Kidney epithelial cell (primary cell): ENCODE measurements around the gene CHPF2. TPM values are rescaled to one million over a fixed set of nuclear protein-coding genes. Genes with fewer than 3 reads are reported as not detected.

ENCODE experiments used
- DNase-seq: peaks from one replicate; pipeline ENCODE4 v3.0.0-alpha.2; 2010; ENCODE audit warnings: low read depth
- H3K27me3 ChIP-seq: 2 replicates; pipeline ENCODE4 v1.6.0; 2011; ENCODE audit warnings: low read length; ENCODE audit not compliant: control insufficient read depth, insufficient read depth
- H3K36me3 ChIP-seq: 2 replicates; pipeline ENCODE4 v1.5.1; 2011; ENCODE audit warnings: low read length; ENCODE audit not compliant: control insufficient read depth, insufficient read depth
- H3K4me3 ChIP-seq: 2 replicates; pipeline ENCODE4 v1.5.1; 2011; ENCODE audit warnings: low read depth, mild to moderate bottlenecking, control low read depth, low read length
- total RNA-seq: library from RNA; depleted of rRNA; stranded (reverse); fragments of >200 nt; gene quantifications from 2 replicates; pipeline ENCODE4 v1.2.3, GENCODE V29; 2015
- TF ChIP-seq, protein P1 (sequence below): IDR thresholded peaks from 2 replicates; pipeline ENCODE4 v1.5.1; 2011; ENCODE audit warnings: mild to moderate bottlenecking, moderate library complexity, low read length, control low read depth, inconsistent platforms; ENCODE audit not compliant: insufficient read depth, poor library complexity, severe bottlenecking

Gene CHPF2
- total RNA-seq, 1 donor from 2014 or later = 60.0 TPM

- TF ChIP-seq, protein P1, sequence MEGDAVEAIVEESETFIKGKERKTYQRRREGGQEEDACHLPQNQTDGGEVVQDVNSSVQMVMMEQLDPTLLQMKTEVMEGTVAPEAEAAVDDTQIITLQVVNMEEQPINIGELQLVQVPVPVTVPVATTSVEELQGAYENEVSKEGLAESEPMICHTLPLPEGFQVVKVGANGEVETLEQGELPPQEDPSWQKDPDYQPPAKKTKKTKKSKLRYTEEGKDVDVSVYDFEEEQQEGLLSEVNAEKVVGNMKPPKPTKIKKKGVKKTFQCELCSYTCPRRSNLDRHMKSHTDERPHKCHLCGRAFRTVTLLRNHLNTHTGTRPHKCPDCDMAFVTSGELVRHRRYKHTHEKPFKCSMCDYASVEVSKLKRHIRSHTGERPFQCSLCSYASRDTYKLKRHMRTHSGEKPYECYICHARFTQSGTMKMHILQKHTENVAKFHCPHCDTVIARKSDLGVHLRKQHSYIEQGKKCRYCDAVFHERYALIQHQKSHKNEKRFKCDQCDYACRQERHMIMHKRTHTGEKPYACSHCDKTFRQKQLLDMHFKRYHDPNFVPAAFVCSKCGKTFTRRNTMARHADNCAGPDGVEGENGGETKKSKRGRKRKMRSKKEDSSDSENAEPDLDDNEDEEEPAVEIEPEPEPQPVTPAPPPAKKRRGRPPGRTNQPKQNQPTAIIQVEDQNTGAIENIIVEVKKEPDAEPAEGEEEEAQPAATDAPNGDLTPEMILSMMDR = no peak
- no peak for DNase-seq
- no peak overlapping the region for H3K4me3 ChIP-seq
- no peaks in the 10 kb centered on the region for H3K36me3 ChIP-seq
- peaks cover 45% of the 10 kb centered on the region for H3K27me3 ChIP-seq
Measured at GRCh38 chr7:151257990-151258389, 25.7 kb downstream of the CHPF2 start.

- Histone ChIP-seq H3K36me3 (no peaks in the 10 kb centered on the region), H3K27me3 (peaks cover 35% of the 10 kb centered on the region), H3K4me3 (no peak overlapping the region)
- TF ChIP-seq, protein P1 = no peak
- no peak for DNase-seq
Measured at GRCh38 chr7:151260471-151260870, 28.2 kb downstream of the CHPF2 start.

DNA sequence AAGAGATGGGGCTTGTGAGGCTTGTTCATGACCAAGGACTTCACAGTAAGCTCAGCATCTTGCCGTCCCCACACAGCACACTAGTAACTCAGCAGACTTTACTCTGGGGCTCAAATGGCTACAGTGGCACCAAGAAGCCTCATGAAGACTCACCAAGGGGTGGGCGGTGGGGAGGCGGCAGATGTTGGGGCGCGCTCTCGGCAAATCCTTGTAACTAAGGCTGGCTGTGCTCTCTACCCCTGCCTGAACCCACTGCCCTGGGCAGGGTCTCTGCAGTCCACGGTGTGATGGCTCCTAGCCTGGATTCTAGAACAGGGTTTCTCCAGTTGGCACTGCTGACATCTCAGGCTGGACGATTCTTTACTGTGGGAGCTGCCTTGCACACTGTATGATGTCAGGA, 28.6 kb downstream of the CHPF2 start:
- TF ChIP-seq, protein P1 = no peak
- no peak overlapping the region for H3K4me3 ChIP-seq
- no peak for DNase-seq
- no peaks in the 10 kb centered on the region for H3K36me3 ChIP-seq
- peaks cover 33% of the 10 kb centered on the region for H3K27me3 ChIP-seq

- DNase-seq = no peak
- no peak overlapping the region for H3K4me3 ChIP-seq
- H3K36me3 ChIP-seq = no peaks in the 10 kb centered on the region
- TF ChIP-seq, protein P1 = no peak
- peaks cover 28% of the 10 kb centered on the region for H3K27me3 ChIP-seq
Measured at GRCh38 chr7:151261529-151261928, 29.2 kb downstream of the CHPF2 start.

DNA sequence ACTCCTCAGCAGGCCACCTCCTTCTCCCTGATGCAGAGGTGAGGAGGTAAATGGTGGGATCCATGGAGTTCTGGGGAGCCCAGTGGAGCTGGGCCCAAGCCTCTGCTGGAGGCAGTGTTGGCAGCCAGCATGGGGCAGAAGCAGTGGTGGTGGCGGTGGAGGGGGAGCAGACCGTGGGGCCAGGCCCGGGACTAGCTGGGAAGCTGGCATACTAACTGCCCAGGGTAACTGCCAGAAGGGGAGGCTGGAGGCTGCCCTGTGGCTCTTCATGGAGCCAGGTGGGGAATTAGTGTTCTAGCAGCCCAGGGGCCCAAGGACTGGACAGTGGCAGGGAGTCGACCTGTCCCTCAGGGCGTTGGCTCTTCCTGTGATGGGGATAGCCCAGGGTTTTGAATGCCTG, 32.3 kb downstream of the CHPF2 start:
- TF ChIP-seq, protein P1 = no peak
- Histone ChIP-seq H3K36me3 (no peaks in the 10 kb centered on the region), H3K4me3 (no peak overlapping the region), H3K27me3 (peaks cover 15% of the 10 kb centered on the region)
- DNase-seq = no peak

DNA sequence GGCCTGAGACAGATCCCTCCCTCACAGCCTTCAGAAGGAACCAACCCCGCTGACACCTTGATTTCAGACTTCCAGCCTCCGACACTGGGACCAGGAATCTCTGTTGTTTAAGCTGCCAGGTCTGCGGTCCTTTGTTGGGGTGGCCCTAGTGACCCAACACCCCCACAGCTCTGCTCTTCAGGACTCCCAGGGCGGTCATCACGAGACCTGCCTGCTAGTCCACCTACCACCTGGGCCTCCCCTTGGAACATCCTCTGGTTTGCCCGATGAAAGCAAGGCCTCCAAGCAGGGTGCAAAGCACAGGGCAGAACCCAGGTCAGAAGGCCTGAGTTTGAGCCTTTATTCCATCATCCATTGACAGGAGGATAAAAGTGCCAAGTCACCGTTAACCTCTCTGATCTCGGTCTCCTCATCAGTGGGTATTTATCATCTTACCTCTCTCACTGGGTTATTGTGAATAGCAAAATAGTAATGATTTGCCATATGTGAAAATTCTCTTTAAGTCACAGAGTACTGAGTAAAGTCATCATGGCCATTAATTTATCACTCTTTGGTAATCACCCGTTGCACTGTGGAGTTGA, 33.2 kb downstream of the CHPF2 start:
- Histone ChIP-seq H3K4me3 (no peak overlapping the region), H3K27me3 (peaks cover 14% of the 10 kb centered on the region), H3K36me3 (no peaks in the 10 kb centered on the region)
- no peak for DNase-seq
- TF ChIP-seq, protein P1 = no peak
